ENCODE data around the gene POU3F3.

Gene POU3F3

GRCh38 chr2:104867813-104868504 is 14.0 kb downstream of the POU3F3 start:
- intact Hi-C loops (cut with DNase I): no loop called here
- DNase-seq: peak in 39 of 42 donors; percentile 40 to 91 (median 69)

GRCh38 chr2:104868505-104868866 is 14.6 kb downstream of the POU3F3 start:
- intact Hi-C loops (cut with DNase I): no loop called here
- DNase-seq: peak in 1 of 42 donors; percentile 32

GRCh38 chr2:104870100-104870975 is 16.4 kb downstream of the POU3F3 start:
- intact Hi-C loops (cut with DNase I): loop anchor here (5.0 to 10.0 kb wide), 2 partner anchors 164 to 438 kb away; partner anchors contain the start of gene MRPS9

GRCh38 chr2:104871649-104871971 is 17.7 kb downstream of the POU3F3 start:
- intact Hi-C loops (cut with DNase I): loop anchor here (5.0 to 10.0 kb wide), 2 partner anchors 163 to 439 kb away; partner anchors contain the start of gene MRPS9
- no peak for DNase-seq

More at GRCh38 chr2:104870100-104870975, 16.4 kb downstream of the POU3F3 start:
- peak in 4 of 42 donors; percentile 16 to 60 (median 24) for DNase-seq

GRCh38 chr2:104871972-104872865 is 18.3 kb downstream of the POU3F3 start:
- peak in 40 of 42 donors; percentile 41 to 86 (median 69) for DNase-seq
- intact Hi-C loops (cut with DNase I): loop anchor here (5.0 to 10.0 kb wide), 2 partner anchors 163 to 440 kb away; partner anchors contain the start of gene MRPS9

- intact Hi-C loops (cut with DNase I): loop anchor here (5.0 to 10.0 kb wide), 2 partner anchors 162 to 441 kb away; partner anchors contain the start of gene MRPS9
Measured at GRCh38 chr2:104872866-104873688, 19.2 kb downstream of the POU3F3 start.

GRCh38 chr2:104873689-104874054 is 19.8 kb downstream of the POU3F3 start:
- intact Hi-C loops (cut with DNase I): loop anchor here (5.0 to 10.0 kb wide), 2 partner anchors 161 to 441 kb away; partner anchors contain the start of gene MRPS9
- peak in 1 of 42 donors; percentile 10 for DNase-seq

More at GRCh38 chr2:104872866-104873688, 19.2 kb downstream of the POU3F3 start:
- DNase-seq: peak; percentile 85 to 97 (median 94)

- intact Hi-C loops (cut with DNase I): loop anchor here (5.0 to 10.0 kb wide), 2 partner anchors 161 to 442 kb away; partner anchors contain the start of gene MRPS9
- DNase-seq: peak in 2 of 42 donors; percentile 15 to 24
Measured at GRCh38 chr2:104874230-104874629, 20.3 kb downstream of the POU3F3 start.

GRCh38 chr2:104875262-104875661 is 21.3 kb downstream of the POU3F3 start:
- DNase-seq: no peak
- intact Hi-C loops (cut with DNase I): loop anchor here (5.0 to 10.0 kb wide), 2 partner anchors 67 to 160 kb away; partner anchors contain the start of gene MRPS9

GRCh38 chr2:104876606-104877570 is 23.0 kb downstream of the POU3F3 start:
- peak in 27 of 42 donors; percentile 32 to 79 (median 56) for DNase-seq
- intact Hi-C loops (cut with DNase I): loop anchor here (5.0 to 10.0 kb wide), 2 partner anchors 65 to 158 kb away; partner anchors contain the start of gene MRPS9

- DNase-seq: no peak
- intact Hi-C loops (cut with DNase I): loop anchor here (5.0 to 10.0 kb wide), 2 partner anchors 63 to 156 kb away; partner anchors contain the start of gene MRPS9
Measured at GRCh38 chr2:104878863-104879512, 25.1 kb downstream of the POU3F3 start.

- DNase-seq: peak in 1 of 42 donors; percentile 21
- intact Hi-C loops (cut with DNase I): no loop called here
Measured at GRCh38 chr2:104880076-104880475, 26.2 kb downstream of the POU3F3 start.

- intact Hi-C loops (cut with DNase I): no loop called here
- DNase-seq: no peak
Measured at GRCh38 chr2:104883357-104883756, 29.4 kb downstream of the POU3F3 start.

GRCh38 chr2:104885119-104885782 is 31.3 kb downstream of the POU3F3 start:
- no peak for DNase-seq
- intact Hi-C loops (cut with DNase I): no loop called here

GRCh38 chr2:104887676-104888075 is 33.8 kb downstream of the POU3F3 start:
- intact Hi-C loops (cut with DNase I): no loop called here
- no peak for DNase-seq
